WTC11 (cell line): ENCODE data around the gene OGFR.

Experiments used
- JUN ChIP-seq: sonication (generic); formaldehyde crosslinking; IDR thresholded peaks from 2 replicates; pipeline ENCODE4 v1.8.0; 2023; ENCODE audit warnings: mild to moderate bottlenecking, missing genetic modification reagents
- NR3C1 ChIP-seq: sonication (generic); formaldehyde crosslinking; conservative IDR thresholded peaks from 2 replicates; pipeline ENCODE4 v1.8.1; 2023; ENCODE audit warnings: low read depth, mild to moderate bottlenecking, missing genetic modification reagents
- SP1 ChIP-seq: sonication (generic); formaldehyde crosslinking; conservative IDR thresholded peaks from 2 replicates; pipeline ENCODE4 v1.8.1; 2022; ENCODE audit warnings: missing genetic modification reagents
- TCF7 ChIP-seq: sonication (generic); formaldehyde crosslinking; IDR thresholded peaks from 2 replicates; pipeline ENCODE4 v1.8.0; 2022; ENCODE audit warnings: mild to moderate bottlenecking, low read depth, missing genetic modification reagents, moderate library complexity
- TF ChIP-seq, protein P1 (sequence below): fragments of 200-600 bp; IDR thresholded peaks from 2 replicates; pipeline ENCODE4 v1.8.0; 2022; ENCODE audit warnings: antibody characterized with exemption
- TF ChIP-seq, protein P2 (sequence below): sonication (generic); formaldehyde crosslinking; IDR thresholded peaks from 2 replicates; pipeline ENCODE4 v1.8.1; 2022; ENCODE audit warnings: mild to moderate bottlenecking, moderate library complexity, missing genetic modification reagents
- TF ChIP-seq, protein P3 (sequence below): fragments of 250-450 bp; sonication (Bioruptor Pico); IDR thresholded peaks from 2 replicates; pipeline ENCODE4 v2.1.2; 2022; ENCODE audit warnings: mild to moderate bottlenecking, moderate library complexity
- TF ChIP-seq, protein P4 (sequence below): sonication (generic); formaldehyde crosslinking; IDR thresholded peaks from 2 replicates; pipeline ENCODE4 v1.8.0; 2022; ENCODE audit warnings: missing genetic modification reagents
- TF ChIP-seq, protein P5 (sequence below): sonication (generic); formaldehyde crosslinking; IDR thresholded peaks from 2 replicates; pipeline ENCODE4 v1.8.1; 2023; ENCODE audit warnings: mild to moderate bottlenecking, missing genetic modification reagents

DNA sequence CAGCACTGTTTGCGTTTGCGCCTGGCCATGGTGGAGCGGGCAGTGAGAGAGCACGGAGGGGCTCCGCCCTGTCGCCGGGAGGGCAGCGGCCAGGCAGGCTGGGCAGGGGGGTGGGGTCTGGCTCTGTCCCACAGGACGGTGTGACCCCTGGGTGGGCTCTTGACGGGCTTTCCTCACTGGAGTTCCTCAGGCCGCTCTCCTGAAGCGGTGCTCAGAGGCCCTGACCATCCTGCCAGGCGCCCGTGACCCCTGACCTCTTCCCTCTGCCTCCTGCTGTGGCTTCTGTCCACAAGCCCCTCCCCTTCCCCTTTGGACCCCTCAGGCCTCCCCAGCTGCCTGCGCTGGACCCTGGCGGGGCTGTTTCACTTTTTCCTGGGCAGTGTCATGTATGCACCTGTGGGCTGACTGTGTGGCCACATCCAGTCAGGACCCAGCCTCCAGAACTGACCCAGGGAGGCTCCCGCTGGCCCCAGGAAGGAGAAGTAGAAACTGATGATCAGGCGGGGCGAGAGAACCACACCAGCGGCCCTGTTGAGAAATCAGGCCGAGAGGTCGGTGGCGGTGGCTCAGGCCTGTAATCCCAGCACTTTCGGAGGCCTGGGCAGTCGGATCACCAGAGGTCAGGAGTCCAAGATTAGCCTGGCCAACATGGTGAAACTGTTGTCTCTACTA, 1.2 kb downstream of the OGFR start:
- TF ChIP-seq, protein P1, sequence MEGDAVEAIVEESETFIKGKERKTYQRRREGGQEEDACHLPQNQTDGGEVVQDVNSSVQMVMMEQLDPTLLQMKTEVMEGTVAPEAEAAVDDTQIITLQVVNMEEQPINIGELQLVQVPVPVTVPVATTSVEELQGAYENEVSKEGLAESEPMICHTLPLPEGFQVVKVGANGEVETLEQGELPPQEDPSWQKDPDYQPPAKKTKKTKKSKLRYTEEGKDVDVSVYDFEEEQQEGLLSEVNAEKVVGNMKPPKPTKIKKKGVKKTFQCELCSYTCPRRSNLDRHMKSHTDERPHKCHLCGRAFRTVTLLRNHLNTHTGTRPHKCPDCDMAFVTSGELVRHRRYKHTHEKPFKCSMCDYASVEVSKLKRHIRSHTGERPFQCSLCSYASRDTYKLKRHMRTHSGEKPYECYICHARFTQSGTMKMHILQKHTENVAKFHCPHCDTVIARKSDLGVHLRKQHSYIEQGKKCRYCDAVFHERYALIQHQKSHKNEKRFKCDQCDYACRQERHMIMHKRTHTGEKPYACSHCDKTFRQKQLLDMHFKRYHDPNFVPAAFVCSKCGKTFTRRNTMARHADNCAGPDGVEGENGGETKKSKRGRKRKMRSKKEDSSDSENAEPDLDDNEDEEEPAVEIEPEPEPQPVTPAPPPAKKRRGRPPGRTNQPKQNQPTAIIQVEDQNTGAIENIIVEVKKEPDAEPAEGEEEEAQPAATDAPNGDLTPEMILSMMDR = no peak
- TF ChIP-seq, protein P2, sequence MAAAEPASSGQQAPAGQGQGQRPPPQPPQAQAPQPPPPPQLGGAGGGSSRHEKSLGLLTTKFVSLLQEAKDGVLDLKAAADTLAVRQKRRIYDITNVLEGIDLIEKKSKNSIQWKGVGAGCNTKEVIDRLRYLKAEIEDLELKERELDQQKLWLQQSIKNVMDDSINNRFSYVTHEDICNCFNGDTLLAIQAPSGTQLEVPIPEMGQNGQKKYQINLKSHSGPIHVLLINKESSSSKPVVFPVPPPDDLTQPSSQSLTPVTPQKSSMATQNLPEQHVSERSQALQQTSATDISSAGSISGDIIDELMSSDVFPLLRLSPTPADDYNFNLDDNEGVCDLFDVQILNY (CRISPR knock-in tag) = no peak
- no peak for TF ChIP-seq JUN (CRISPR knock-in tag)
- TF ChIP-seq SP1 (CRISPR knock-in tag) = no peak
- TF ChIP-seq, protein P3, sequence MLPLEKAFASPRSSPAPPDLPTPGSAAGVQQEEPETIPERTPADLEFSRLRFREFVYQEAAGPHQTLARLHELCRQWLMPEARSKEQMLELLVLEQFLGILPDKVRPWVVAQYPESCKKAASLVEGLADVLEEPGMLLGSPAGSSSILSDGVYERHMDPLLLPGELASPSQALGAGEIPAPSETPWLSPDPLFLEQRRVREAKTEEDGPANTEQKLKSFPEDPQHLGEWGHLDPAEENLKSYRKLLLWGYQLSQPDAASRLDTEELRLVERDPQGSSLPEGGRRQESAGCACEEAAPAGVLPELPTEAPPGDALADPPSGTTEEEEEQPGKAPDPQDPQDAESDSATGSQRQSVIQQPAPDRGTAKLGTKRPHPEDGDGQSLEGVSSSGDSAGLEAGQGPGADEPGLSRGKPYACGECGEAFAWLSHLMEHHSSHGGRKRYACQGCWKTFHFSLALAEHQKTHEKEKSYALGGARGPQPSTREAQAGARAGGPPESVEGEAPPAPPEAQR (CRISPR knock-in tag) = no peak
- TF ChIP-seq, protein P4, sequence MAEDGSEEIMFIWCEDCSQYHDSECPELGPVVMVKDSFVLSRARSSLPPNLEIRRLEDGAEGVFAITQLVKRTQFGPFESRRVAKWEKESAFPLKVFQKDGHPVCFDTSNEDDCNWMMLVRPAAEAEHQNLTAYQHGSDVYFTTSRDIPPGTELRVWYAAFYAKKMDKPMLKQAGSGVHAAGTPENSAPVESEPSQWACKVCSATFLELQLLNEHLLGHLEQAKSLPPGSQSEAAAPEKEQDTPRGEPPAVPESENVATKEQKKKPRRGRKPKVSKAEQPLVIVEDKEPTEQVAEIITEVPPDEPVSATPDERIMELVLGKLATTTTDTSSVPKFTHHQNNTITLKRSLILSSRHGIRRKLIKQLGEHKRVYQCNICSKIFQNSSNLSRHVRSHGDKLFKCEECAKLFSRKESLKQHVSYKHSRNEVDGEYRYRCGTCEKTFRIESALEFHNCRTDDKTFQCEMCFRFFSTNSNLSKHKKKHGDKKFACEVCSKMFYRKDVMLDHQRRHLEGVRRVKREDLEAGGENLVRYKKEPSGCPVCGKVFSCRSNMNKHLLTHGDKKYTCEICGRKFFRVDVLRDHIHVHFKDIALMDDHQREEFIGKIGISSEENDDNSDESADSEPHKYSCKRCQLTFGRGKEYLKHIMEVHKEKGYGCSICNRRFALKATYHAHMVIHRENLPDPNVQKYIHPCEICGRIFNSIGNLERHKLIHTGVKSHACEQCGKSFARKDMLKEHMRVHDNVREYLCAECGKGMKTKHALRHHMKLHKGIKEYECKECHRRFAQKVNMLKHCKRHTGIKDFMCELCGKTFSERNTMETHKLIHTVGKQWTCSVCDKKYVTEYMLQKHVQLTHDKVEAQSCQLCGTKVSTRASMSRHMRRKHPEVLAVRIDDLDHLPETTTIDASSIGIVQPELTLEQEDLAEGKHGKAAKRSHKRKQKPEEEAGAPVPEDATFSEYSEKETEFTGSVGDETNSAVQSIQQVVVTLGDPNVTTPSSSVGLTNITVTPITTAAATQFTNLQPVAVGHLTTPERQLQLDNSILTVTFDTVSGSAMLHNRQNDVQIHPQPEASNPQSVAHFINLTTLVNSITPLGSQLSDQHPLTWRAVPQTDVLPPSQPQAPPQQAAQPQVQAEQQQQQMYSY (CRISPR knock-in tag) = no peak
- TF ChIP-seq, protein P5, sequence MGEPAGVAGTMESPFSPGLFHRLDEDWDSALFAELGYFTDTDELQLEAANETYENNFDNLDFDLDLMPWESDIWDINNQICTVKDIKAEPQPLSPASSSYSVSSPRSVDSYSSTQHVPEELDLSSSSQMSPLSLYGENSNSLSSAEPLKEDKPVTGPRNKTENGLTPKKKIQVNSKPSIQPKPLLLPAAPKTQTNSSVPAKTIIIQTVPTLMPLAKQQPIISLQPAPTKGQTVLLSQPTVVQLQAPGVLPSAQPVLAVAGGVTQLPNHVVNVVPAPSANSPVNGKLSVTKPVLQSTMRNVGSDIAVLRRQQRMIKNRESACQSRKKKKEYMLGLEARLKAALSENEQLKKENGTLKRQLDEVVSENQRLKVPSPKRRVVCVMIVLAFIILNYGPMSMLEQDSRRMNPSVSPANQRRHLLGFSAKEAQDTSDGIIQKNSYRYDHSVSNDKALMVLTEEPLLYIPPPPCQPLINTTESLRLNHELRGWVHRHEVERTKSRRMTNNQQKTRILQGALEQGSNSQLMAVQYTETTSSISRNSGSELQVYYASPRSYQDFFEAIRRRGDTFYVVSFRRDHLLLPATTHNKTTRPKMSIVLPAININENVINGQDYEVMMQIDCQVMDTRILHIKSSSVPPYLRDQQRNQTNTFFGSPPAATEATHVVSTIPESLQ (CRISPR knock-in tag) = no peak
- TF ChIP-seq TCF7 = no peak
- TF ChIP-seq NR3C1 (CRISPR knock-in tag) = no peak
